Lower lobe of right lung (tissue), 2 donors: Measurements from ENCODE around the gene TMOD1. TPM values are rescaled to one million over a fixed set of nuclear protein-coding genes. Genes with fewer than 3 reads are reported as not detected.
"Not testable (repeated sequence)": the region's sequence is repeated elsewhere in the genome, so short reads cannot be mapped to it uniquely, and the experiment has no call there.

Experiments used
- ATAC-seq, 2 donors: fragments of 200-7000 bp; cut with Tn5 transposase; one replicate each; pipeline ENCODE4 v1.9.1; 2020 to 2022; ENCODE audit warnings: mild to moderate bottlenecking in 2 of 2, moderate library complexity in 2 of 2
- DNase-seq: peaks from one replicate; pipeline ENCODE4 v3.0.0-alpha.2; 2020
- H3K27ac ChIP-seq: fragments of 200-600 bp; one replicate; pipeline ENCODE4 v1.8.0; 2022
- H3K27me3 ChIP-seq: fragments of 200-600 bp; one replicate; pipeline ENCODE4 v1.8.0; 2022; ENCODE audit warnings: low read depth
- H3K36me3 ChIP-seq: fragments of 200-600 bp; one replicate; pipeline ENCODE4 v1.8.0; 2022; ENCODE audit warnings: mild to moderate bottlenecking
- H3K4me1 ChIP-seq: fragments of 200-600 bp; one replicate; pipeline ENCODE4 v1.8.0; 2022
- H3K4me3 ChIP-seq: fragments of 200-600 bp; one replicate; pipeline ENCODE4 v1.8.0; 2022; ENCODE audit warnings: mild to moderate bottlenecking
- H3K9me3 ChIP-seq: fragments of 200-600 bp; one replicate; pipeline ENCODE4 v1.8.0; 2022
- intact Hi-C: fragments of 100-400 bp; cut with DNase I; formaldehyde crosslinking; loops from one replicate; pipeline ENCODE4 v1.11.0; 2022
- total RNA-seq: library from RNA; stranded (reverse); fragmentation: NEBNext Ultra II Directional; extraction: Animal tissue kit (Norgen Biotek cat#: 25700); gene quantifications from one replicate; pipeline ENCODE4 v1.2.1, GENCODE V29; 2021
- TF ChIP-seq, protein P1 (sequence below): fragments of 200-600 bp; IDR thresholded peaks from one replicate; pipeline ENCODE4 v1.8.0; 2022; ENCODE audit warnings: antibody characterized with exemption, mild to moderate bottlenecking
- donor health status: DM: no; HTN: yes; CAD: no; lungs with severe emphysema.

The TMOD1 gene
- total RNA-seq, 1 donor from 2014 or later: 7.9 TPM

DNA sequence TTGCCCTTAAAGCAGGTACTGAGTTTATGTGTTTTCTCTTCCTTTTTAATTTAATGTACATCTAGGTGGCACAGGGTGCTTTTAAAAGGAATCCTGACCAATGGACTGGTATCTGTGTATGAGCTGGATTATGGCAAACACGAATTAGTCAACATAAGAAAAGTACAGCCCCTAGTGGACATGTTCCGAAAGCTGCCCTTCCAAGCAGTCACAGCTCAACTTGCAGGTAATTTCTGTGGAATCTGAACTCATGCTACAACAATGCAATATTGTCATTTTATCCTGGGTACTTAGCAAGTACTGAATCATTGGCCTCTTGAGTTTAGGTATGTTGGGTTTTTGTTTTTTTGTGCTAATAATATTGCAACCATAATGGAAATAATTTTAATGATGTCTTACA, 14.4 kb upstream of the TMOD1 start:
- H3K27ac ChIP-seq: no peak overlapping the region
- TF ChIP-seq, protein P1, sequence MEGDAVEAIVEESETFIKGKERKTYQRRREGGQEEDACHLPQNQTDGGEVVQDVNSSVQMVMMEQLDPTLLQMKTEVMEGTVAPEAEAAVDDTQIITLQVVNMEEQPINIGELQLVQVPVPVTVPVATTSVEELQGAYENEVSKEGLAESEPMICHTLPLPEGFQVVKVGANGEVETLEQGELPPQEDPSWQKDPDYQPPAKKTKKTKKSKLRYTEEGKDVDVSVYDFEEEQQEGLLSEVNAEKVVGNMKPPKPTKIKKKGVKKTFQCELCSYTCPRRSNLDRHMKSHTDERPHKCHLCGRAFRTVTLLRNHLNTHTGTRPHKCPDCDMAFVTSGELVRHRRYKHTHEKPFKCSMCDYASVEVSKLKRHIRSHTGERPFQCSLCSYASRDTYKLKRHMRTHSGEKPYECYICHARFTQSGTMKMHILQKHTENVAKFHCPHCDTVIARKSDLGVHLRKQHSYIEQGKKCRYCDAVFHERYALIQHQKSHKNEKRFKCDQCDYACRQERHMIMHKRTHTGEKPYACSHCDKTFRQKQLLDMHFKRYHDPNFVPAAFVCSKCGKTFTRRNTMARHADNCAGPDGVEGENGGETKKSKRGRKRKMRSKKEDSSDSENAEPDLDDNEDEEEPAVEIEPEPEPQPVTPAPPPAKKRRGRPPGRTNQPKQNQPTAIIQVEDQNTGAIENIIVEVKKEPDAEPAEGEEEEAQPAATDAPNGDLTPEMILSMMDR: no peak
- H3K4me1 ChIP-seq: no peaks in the 10 kb centered on the region
- intact Hi-C loops: no loop called here
- no peak overlapping the region for H3K4me3 ChIP-seq
- peaks cover 7% of the 10 kb centered on the region for H3K9me3 ChIP-seq
- H3K27me3 ChIP-seq: no peaks in the 10 kb centered on the region
- H3K36me3 ChIP-seq: peaks cover 49% of the 10 kb centered on the region
- DNase-seq (no peak), ATAC-seq (peak in 1 of 2 donors; percentile 56)

DNA sequence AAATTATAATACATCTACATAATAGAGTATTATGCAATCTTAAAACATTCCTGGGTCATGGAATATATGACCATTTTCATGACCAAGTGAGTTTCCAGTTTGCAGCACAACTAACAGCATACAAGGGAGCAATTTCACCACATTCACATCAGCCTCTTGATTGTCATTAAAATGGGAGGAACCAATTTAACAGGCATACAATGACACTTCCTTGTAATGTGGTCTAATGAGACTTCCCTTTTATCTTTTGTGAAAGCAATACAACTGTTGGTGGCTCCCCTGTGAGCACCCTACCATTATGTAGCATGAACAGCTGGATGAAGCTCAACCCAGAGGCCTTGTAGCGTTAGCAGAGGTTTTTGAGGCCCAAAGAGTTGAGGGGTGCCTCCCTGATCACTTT, 13.6 kb upstream of the TMOD1 start:
- TF ChIP-seq, protein P1: no peak
- Histone ChIP-seq H3K4me3 (no peak overlapping the region), H3K36me3 (peaks cover 44% of the 10 kb centered on the region), H3K9me3 (peaks cover 7% of the 10 kb centered on the region), H3K4me1 (no peaks in the 10 kb centered on the region), H3K27ac (no peak overlapping the region), H3K27me3 (no peaks in the 10 kb centered on the region)
- ATAC-seq: peak in 1 of 2 donors; percentile 35
- intact Hi-C loops: no loop called here
- no peak for DNase-seq

DNA sequence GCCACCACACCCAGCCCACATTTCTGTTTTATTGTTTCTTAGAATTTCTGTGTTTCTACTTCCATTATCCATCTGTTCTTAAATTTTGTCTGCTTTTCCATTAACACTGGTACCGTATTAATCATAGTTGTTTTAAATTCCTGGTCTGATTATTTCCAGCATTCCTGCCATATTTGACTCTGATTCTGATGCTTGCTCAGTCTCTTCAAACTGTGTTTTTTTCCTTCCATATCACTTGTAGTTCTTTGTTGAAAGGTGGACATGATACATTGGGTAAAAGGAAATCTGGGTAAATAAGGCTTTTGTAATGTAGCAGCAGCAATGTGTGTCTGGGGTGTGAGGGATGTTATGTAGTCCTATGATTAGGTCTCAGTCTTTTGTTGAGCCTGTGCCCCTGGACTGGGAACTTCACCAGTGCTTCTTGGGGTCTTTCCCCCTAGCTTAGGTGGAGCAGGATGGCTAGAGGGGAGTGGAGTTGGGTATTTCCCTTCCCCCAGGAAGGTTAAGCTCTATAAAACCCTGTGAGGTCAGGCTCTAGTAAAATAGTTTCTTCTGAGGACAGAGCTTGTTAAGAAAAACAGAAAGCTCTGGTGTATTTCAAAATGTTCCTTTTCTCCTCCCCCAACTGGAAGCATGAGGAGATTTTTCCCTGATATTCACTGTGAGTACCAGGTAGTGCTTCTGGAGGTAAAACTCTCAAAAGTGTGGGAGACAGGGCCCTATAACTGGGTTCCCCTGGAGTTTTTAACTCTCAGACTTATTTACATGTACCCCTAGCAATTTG, 10.1 kb upstream of the TMOD1 start:
- Histone ChIP-seq H3K27me3 (no peaks in the 10 kb centered on the region), H3K36me3 (peaks cover 40% of the 10 kb centered on the region), H3K4me3 (no peak overlapping the region), H3K9me3 (peaks cover 7% of the 10 kb centered on the region), H3K27ac (no peak overlapping the region), H3K4me1 (no peaks in the 10 kb centered on the region)
- intact Hi-C loops: no loop called here
- TF ChIP-seq, protein P1: no peak
- ATAC-seq (no peak), DNase-seq (no peak)

DNA sequence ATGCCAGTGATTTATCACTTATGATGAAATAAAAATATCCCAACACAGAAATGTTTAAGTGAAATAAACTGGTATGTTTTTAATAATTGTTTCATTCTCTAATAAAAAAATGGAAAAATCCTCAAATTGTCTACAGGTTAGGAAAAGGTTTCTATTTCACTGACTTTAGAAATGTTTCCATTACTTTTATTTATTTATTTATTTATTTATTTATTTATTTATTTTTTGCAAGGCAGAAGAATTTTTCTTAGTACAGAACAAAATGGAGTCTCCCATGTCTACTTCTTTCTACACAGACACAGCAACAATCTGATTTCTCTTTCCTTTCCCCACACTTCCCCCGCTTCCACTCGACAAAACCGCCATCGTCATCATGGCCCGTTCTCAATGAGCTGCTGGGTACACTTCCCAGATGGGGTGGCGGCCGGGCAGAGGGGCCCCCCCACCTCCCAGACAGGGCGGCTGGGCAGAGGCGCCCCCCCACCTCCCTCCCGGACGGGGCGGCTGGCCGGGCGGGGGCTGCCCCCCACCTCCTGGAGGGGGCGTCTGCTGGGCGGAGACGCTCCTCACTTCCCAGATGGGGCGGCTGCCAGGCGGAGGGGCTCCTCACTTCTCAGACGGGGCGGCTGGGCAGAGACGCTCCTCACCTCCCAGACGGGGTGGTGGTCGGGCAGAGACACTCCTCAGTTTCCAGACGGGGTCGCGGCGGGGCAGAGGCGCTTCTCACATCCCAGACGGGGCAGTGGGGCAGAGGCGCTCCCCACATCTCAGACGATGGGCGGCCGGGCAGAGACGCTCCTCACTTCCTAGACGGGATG, 3.7 kb upstream of the TMOD1 start:
- H3K9me3 ChIP-seq, intact Hi-C loops, H3K4me1 ChIP-seq, DNase-seq, ATAC-seq, H3K27ac ChIP-seq, H3K4me3 ChIP-seq: not testable (repeated sequence)
- Histone ChIP-seq H3K36me3 (peaks cover 17% of the 10 kb centered on the region), H3K27me3 (peaks cover 11% of the 10 kb centered on the region)

DNA sequence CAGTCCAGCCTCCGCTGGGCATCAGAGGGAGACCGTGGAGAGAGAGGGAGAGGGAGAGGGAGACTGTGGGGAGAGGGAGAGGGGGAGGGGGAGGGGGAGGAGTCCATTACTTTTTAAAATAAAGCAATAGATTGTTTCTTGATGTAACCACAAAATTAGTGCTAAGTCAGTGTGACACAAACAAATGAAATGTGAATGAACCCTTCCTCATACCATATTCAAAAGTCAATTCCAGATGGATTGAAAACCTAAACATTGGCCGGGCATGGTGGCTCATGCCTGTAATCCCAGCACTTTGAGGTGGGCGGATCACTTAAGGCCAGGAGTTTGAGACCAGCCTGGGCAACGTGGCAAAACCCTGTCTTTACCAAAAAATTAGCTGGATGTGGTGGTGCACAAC, 2.6 kb upstream of the TMOD1 start:
- intact Hi-C loops, H3K9me3 ChIP-seq, H3K27ac ChIP-seq, ATAC-seq, DNase-seq, H3K4me3 ChIP-seq: not testable (repeated sequence)
- H3K27me3 ChIP-seq: peaks cover 15% of the 10 kb centered on the region
- H3K36me3 ChIP-seq: peaks cover 17% of the 10 kb centered on the region
- H3K4me1 ChIP-seq: peaks cover 19% of the 10 kb centered on the region

DNA sequence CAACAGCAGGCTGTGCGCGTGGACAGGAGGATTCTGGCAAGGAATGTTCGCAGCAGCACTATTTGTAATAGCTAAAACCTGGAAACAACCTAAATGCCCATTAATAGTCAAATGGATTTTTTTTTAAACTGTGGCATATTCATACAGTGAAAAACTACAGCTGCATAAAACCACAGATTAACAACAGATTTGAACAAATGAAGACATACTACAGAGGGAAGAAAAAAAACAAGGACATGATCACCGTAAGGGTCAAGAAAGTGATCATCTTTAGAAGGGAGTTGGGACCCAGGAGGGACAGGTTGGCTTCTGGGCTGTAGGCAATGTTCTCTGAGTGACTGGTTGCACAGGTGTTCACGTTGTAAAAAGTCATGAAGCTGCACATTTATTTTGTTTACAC, 1.2 kb upstream of the TMOD1 start:
- Histone ChIP-seq H3K4me3 (no peak overlapping the region), H3K27ac (no peak overlapping the region), H3K9me3 (no peaks in the 10 kb centered on the region), H3K4me1 (peaks cover 19% of the 10 kb centered on the region), H3K36me3 (peaks cover 17% of the 10 kb centered on the region), H3K27me3 (peaks cover 15% of the 10 kb centered on the region)
- intact Hi-C loops: no loop called here
- DNase-seq (no peak), ATAC-seq (no peak)
- TF ChIP-seq, protein P1: no peak
